NCI-H1092 treated with DMSO at 0.1 percent for 48 hours (cell line): ENCODE measurements around the gene EYA3.

ENCODE experiments used
- DNase-seq: peaks from one replicate; lab custom pipeline; 2025; lab: John Stamatoyannopoulos, UW

EYA3 gene

GRCh38 chr1:28070725-28071593 lies 17.5 kb downstream of the EYA3 start:
- DNase-seq = no peak

- no peak for DNase-seq
Measured at GRCh38 chr1:28067523-28068090, 20.8 kb downstream of the EYA3 start.

GRCh38 chr1:28066393-28067154 lies 21.8 kb downstream of the EYA3 start:
- no peak for DNase-seq

GRCh38 chr1:28064064-28064463 lies 24.3 kb downstream of the EYA3 start:
- no peak for DNase-seq

- no peak for DNase-seq
Measured at GRCh38 chr1:28062806-28063205, 25.6 kb downstream of the EYA3 start.

GRCh38 chr1:28058971-28059878 lies 29.2 kb downstream of the EYA3 start:
- peak; percentile 50 for DNase-seq

GRCh38 chr1:28058168-28058567 lies 30.2 kb downstream of the EYA3 start:
- DNase-seq = peak; percentile 86

GRCh38 chr1:28056129-28056925 lies 32.1 kb downstream of the EYA3 start:
- DNase-seq = peak; percentile 72

- DNase-seq = no peak
Measured at GRCh38 chr1:28050776-28051175, 37.6 kb downstream of the EYA3 start.

- no peak for DNase-seq
Measured at GRCh38 chr1:28046716-28047115, 41.7 kb downstream of the EYA3 start.

- no peak for DNase-seq
Measured at GRCh38 chr1:28045777-28046176, 42.6 kb downstream of the EYA3 start.

GRCh38 chr1:28044399-28044798 lies 44.0 kb downstream of the EYA3 start:
- no peak for DNase-seq

- DNase-seq = no peak
Measured at GRCh38 chr1:28039341-28039740, 49.1 kb downstream of the EYA3 start.

GRCh38 chr1:28037946-28038345 lies 50.5 kb downstream of the EYA3 start:
- no peak for DNase-seq

GRCh38 chr1:28037206-28037605 lies 51.2 kb downstream of the EYA3 start:
- no peak for DNase-seq

- no peak for DNase-seq
Measured at GRCh38 chr1:28036431-28036830, 52.0 kb downstream of the EYA3 start.

- DNase-seq = no peak
Measured at GRCh38 chr1:28035420-28035819, 53.0 kb downstream of the EYA3 start.

GRCh38 chr1:28032281-28032680 lies 56.1 kb downstream of the EYA3 start:
- DNase-seq = no peak

- no peak for DNase-seq
Measured at GRCh38 chr1:28031173-28031572, 57.2 kb downstream of the EYA3 start.

GRCh38 chr1:28028873-28029654 lies 59.3 kb downstream of the EYA3 start:
- DNase-seq = no peak
